DOHH2 (cell line): ENCODE data around the gene MAGEL2.

Source experiments
- H3F3A ChIP-seq: fragments of 200-600 bp; sonication (generic), shearing (Covaris generic); 2 replicates; pipeline ENCODE4 v1.6.0; 2016; ENCODE audit warnings: antibody characterized with exemption, mild to moderate bottlenecking; ENCODE audit not compliant: control insufficient read depth, insufficient read depth
- H3K27ac ChIP-seq: fragments of 200-600 bp; sonication (generic); 2 replicates; pipeline ENCODE4 v1.5.1; 2014; ENCODE audit warnings: low read depth, mild to moderate bottlenecking, low read length, moderate library complexity
- H3K27me3 ChIP-seq: fragments of 200-600 bp; sonication (generic); 2 replicates; pipeline ENCODE4 v1.6.1; 2014; ENCODE audit warnings: mild to moderate bottlenecking, low read length, mixed read lengths; ENCODE audit not compliant: control insufficient read depth
- H3K36me3 ChIP-seq: fragments of 200-600 bp; sonication (generic); 2 replicates; pipeline ENCODE4 v1.6.1; 2014; ENCODE audit warnings: mild to moderate bottlenecking, low read length, moderate library complexity, mixed read lengths; ENCODE audit not compliant: control insufficient read depth
- H3K4me1 ChIP-seq: fragments of 200-600 bp; sonication (generic); 2 replicates; pipeline ENCODE4 v1.6.1; 2014; ENCODE audit warnings: mild to moderate bottlenecking, low read length, mixed read lengths; ENCODE audit not compliant: control insufficient read depth
- H3K4me2 ChIP-seq: fragments of 200-600 bp; sonication (generic); 2 replicates; pipeline ENCODE4 v1.6.0; 2014; ENCODE audit warnings: mild to moderate bottlenecking, low read length, moderate library complexity
- H3K4me3 ChIP-seq: fragments of 200-600 bp; sonication (generic); 2 replicates; pipeline ENCODE4 v1.5.1; 2014; ENCODE audit warnings: mild to moderate bottlenecking, low read length, mixed read lengths
- H3K79me2 ChIP-seq: fragments of 200-600 bp; sonication (generic); 2 replicates; pipeline ENCODE4 v1.6.1; 2014; ENCODE audit warnings: mild to moderate bottlenecking, low read length, mixed read lengths; ENCODE audit not compliant: control insufficient read depth
- H3K9me2 ChIP-seq: fragments of 200-600 bp; sonication (generic); replicated peaks from 2 replicates; pipeline ENCODE4 v1.6.1; 2014; ENCODE audit warnings: mild to moderate bottlenecking, low read length, mixed read lengths; ENCODE audit not compliant: control insufficient read depth
- H3K9me3 ChIP-seq: fragments of 200-600 bp; sonication (generic); 2 replicates; pipeline ENCODE4 v1.6.1; 2014; ENCODE audit warnings: antibody characterized with exemption, low read length, mixed read lengths; ENCODE audit not compliant: control insufficient read depth, insufficient read depth
- H4K20me1 ChIP-seq: fragments of 200-600 bp; sonication (generic); 2 replicates; pipeline ENCODE4 v1.6.0; 2014; ENCODE audit warnings: low read depth, mild to moderate bottlenecking, antibody characterized with exemption, low read length, moderate library complexity; ENCODE audit not compliant: control insufficient read depth, insufficient read depth
- EZH2phosphoT487 ChIP-seq: fragments of 200-600 bp; sonication (generic); IDR thresholded peaks from 2 replicates; pipeline ENCODE4 v1.6.1; 2017; ENCODE audit warnings: borderline replicate concordance, mild to moderate bottlenecking, antibody characterized with exemption, low read length, moderate library complexity, mixed read lengths
- TF ChIP-seq, protein P1 (sequence below): fragments of 200-600 bp; sonication (generic); IDR thresholded peaks from one replicate; pipeline ENCODE4 v1.5.1; 2014; ENCODE audit warnings: antibody characterized with exemption, mild to moderate bottlenecking, low read depth, low read length; ENCODE audit not compliant: poor library complexity, severe bottlenecking

Gene MAGEL2

DNA sequence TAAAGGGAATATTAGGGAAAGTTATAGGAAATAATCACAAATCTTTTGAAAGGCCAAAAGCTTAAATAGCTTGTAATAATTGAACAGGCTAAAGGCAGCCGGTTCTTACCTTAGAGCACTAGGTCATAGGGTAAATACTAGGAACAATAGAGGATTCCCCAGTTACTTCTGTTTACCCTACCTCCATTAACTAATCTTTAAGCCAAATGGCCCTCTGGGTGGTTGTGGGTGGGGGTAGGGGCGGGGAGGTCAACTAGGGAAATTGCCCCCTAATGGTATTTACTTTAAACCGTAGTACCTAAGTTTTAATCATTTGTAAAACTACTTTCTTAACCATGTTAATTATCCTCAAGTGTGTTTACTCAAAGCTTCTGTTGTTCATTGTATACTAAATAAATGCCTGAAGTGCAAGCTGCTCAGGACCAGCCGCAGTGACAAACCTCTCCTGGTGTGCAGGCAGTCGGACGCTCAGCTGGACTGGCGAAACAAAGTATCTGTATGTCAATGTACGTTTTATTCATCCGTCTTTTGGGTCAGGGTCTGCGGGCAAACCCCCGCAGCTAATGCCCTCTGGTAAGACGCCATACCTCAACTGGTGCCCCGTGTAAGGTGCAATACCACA lies 18.9 kb downstream of the MAGEL2 start:
- no peaks in the 10 kb centered on the region for H3K36me3 ChIP-seq
- no peaks in the 10 kb centered on the region for H3K9me3 ChIP-seq
- no peaks in the 10 kb centered on the region for H3K9me2 ChIP-seq
- H3K4me2 ChIP-seq = no peak overlapping the region
- no peaks in the 10 kb centered on the region for H3K27me3 ChIP-seq
- H4K20me1 ChIP-seq = no peaks in the 10 kb centered on the region
- TF ChIP-seq, protein P1, sequence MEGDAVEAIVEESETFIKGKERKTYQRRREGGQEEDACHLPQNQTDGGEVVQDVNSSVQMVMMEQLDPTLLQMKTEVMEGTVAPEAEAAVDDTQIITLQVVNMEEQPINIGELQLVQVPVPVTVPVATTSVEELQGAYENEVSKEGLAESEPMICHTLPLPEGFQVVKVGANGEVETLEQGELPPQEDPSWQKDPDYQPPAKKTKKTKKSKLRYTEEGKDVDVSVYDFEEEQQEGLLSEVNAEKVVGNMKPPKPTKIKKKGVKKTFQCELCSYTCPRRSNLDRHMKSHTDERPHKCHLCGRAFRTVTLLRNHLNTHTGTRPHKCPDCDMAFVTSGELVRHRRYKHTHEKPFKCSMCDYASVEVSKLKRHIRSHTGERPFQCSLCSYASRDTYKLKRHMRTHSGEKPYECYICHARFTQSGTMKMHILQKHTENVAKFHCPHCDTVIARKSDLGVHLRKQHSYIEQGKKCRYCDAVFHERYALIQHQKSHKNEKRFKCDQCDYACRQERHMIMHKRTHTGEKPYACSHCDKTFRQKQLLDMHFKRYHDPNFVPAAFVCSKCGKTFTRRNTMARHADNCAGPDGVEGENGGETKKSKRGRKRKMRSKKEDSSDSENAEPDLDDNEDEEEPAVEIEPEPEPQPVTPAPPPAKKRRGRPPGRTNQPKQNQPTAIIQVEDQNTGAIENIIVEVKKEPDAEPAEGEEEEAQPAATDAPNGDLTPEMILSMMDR = no peak
- TF ChIP-seq EZH2phosphoT487 = no peak
- H3F3A ChIP-seq = no peaks in the 10 kb centered on the region
- H3K4me1 ChIP-seq = no peaks in the 10 kb centered on the region
- no peaks in the 10 kb centered on the region for H3K79me2 ChIP-seq
- no peak overlapping the region for H3K4me3 ChIP-seq
- no peak overlapping the region for H3K27ac ChIP-seq

DNA sequence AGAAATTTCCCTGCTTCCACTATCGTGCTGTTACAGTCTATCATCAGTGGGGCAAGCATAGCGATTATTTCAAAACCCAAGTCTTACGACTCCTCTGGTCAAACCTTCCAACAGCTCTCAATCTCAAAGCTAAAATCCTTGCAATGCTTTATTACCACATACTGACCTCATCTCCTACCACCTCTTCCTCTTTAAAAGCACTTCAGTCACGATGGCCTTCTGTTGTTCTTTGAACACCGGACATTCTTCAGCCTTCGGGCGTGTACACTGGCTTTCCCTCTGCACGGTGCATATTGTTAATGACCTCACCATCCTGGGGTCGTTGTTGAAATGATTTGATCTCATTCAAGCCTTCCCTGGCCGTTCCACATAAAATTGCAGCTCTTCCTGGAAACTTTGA lies 31.1 kb downstream of the MAGEL2 start:
- H3K4me3 ChIP-seq = no peak overlapping the region
- H3K36me3 ChIP-seq = no peaks in the 10 kb centered on the region
- H3K4me1 ChIP-seq = no peaks in the 10 kb centered on the region
- no peaks in the 10 kb centered on the region for H3F3A ChIP-seq
- no peak overlapping the region for H3K27ac ChIP-seq
- H3K27me3 ChIP-seq = no peaks in the 10 kb centered on the region
- H3K4me2 ChIP-seq = no peak overlapping the region
- H3K9me3 ChIP-seq = peaks cover 4% of the 10 kb centered on the region; the same call in 1 of the 2 replicates
- no peaks in the 10 kb centered on the region for H4K20me1 ChIP-seq
- H3K79me2 ChIP-seq = no peaks in the 10 kb centered on the region
- no peak for TF ChIP-seq EZH2phosphoT487
- TF ChIP-seq, protein P1 = no peak
- H3K9me2 ChIP-seq = no peaks in the 10 kb centered on the region

DNA sequence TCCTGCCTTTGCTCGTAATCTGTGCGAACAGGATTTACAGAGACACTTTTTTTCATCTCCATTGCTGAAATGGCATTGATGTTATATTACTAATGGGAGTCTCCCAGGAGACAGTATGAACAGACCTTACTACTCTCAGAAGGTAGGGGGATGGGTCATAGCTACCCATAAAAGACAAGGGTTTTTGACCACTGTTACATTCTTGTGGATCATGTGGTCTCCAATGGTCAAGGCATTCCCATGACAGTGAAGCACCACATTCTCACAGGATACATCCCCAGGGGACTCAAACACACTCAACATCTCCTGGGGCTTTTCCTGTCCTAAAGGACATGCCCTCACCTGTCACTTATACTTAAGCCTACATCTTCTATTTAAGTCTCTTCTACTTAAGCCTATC lies 41.4 kb downstream of the MAGEL2 start:
- H3K27me3 ChIP-seq = no peaks in the 10 kb centered on the region
- H3K36me3 ChIP-seq = no peaks in the 10 kb centered on the region
- TF ChIP-seq, protein P1 = no peak
- TF ChIP-seq EZH2phosphoT487 = no peak
- no peaks in the 10 kb centered on the region for H3K9me2 ChIP-seq
- H3K4me3 ChIP-seq = no peak overlapping the region
- H4K20me1 ChIP-seq = no peaks in the 10 kb centered on the region
- no peak overlapping the region for H3K27ac ChIP-seq
- no peaks in the 10 kb centered on the region for H3K4me1 ChIP-seq
- H3K4me2 ChIP-seq = no peak overlapping the region
- H3F3A ChIP-seq = no peaks in the 10 kb centered on the region
- no peaks in the 10 kb centered on the region for H3K79me2 ChIP-seq
- peaks cover 10% of the 10 kb centered on the region; the same call in 1 of the 2 replicates for H3K9me3 ChIP-seq
